ENCODE data around the gene AP3S1.
"Not testable (repeated sequence)": the region's sequence is repeated elsewhere in the genome, so short reads cannot be mapped to it uniquely, and the experiment has no call there.

Gene AP3S1

GRCh38 chr5:115873392-115873791 is 31.7 kb downstream of the AP3S1 start:
- no peak for DNase-seq (ENCODE audit: low read depth)

GRCh38 chr5:115875447-115875846 is 33.7 kb downstream of the AP3S1 start:
- no peak for DNase-seq (ENCODE audit: low read depth)

DNA sequence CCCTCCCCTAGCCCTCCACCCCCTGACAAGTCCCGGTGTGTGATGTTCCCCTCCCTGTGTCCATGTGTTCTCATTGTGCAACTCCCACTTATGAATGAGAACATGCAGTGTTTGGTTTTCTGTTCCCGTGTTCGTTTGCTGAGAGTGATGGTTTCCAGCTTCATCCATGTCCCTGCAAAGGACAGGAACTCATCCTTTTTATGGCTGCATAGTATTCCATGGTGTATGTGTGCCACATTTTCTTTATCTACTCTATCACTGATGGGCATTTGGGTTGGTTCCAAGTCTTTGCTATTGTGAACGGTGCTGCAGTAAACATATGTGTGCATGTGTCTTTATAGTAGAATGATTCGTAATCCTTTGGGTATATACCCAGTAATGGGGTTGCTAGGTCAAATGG is 35.6 kb downstream of the AP3S1 start:
- DNase-seq (ENCODE audit: low read depth) = not testable (repeated sequence)

GRCh38 chr5:115882434-115882833 is 40.7 kb downstream of the AP3S1 start:
- not testable (repeated sequence) for DNase-seq (ENCODE audit: low read depth)

DNA sequence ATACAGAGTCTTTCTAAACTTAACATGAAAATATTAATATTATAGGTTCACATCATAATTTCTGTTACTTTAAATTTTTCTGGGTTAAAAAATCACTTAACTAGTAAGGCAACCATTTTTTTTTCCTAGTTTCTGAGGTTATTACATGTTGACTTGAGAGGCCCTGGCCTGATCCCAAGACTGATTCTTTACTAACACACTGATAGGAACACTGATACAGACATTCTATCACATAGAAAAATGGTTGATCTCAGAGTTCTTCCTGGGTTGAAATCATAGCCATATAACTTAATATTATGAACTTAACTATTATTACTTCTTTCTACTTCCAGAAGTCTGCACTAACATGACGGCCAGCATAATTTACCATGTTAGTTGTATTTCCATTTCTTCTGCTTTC is 43.0 kb downstream of the AP3S1 start:
- no peak for DNase-seq (ENCODE audit: low read depth)

- DNase-seq (ENCODE audit: low read depth) = not testable (repeated sequence)
These were observed 43.5 kb downstream of the AP3S1 start for GRCh38 chr5:115885208-115885607.

DNA sequence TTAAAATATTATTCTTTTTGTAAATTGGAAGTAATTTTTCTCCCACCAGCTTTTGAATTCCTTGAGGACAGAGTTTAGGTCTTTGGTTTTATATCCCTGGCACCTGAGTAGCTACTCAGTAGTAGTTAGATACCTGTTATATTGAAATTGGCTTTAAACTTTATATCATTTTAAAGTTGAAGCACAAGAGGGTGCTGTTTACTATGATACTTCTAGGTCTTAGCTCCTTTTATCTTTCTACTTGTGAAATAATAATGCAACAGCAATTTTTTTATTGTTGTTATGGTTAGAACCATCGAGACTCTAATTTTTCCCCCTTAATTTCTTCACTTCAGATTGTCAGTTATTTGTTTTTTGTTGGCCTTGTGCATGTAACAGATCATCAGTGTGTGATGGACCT is 46.3 kb downstream of the AP3S1 start:
- no peak for DNase-seq (ENCODE audit: low read depth)

- DNase-seq (ENCODE audit: low read depth) = no peak
These were observed 50.3 kb downstream of the AP3S1 start for GRCh38 chr5:115892021-115892420.

DNA sequence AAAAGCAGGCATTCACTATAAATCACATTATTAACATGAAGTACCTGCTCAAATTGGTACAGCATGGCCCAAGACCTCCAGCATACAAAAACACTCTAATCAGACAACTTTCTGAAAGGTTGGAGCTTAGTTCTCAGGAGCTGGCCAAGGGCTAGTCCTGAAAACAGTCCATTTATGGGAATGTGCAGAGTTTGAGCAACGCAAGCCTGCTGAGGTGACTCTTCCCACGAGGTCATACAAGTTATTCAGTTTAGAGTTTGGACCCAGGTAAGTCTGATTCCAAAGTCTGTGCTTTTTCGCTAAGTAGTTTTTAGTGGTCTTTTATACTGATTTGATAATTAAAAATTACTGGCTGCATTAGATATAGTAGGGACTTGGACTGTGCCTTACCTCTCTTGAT is 52.6 kb downstream of the AP3S1 start:
- no peak for DNase-seq (ENCODE audit: low read depth)

DNA sequence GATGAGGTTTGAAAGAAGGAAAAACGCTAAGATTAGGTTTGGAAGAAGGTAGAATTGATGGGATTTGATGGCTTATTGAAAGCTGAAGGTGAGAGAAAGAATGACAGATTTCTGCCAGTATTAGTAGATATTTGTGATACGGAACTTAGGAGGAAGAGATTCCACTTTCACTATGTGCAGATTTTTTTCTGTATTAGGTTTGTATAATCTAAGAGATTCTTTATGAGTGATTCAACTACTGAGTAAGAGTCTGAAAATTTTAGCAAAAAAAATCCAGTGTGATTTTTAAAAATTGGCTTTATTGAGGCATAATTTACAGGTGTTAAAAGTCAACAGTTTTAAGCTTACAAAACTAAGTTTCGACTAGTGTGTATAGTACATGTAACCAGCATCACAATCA is 54.1 kb downstream of the AP3S1 start:
- DNase-seq (ENCODE audit: low read depth) = no peak

DNA sequence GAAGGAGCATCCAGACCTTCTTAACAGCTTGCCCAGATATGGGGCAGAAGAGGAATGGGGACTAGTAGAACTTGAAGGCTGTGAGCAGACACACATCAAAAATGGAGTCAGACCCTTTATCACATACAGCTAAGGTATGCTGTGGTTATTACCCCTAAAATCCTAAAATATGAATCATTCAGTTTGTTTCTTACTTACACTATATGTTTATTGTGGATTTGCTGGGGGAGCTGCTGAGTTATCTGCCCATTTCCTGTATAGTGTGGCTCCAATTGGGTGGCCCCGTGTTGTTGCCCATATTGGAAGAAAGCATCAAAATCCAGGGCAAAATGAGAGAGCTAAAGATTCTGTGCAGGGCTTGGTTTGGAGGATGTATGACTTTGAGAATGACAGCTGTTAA is 56.9 kb downstream of the AP3S1 start:
- DNase-seq (ENCODE audit: low read depth) = no peak

- no peak for DNase-seq (ENCODE audit: low read depth)
These were observed 65.4 kb downstream of the AP3S1 start for GRCh38 chr5:115907177-115907576.

DNA sequence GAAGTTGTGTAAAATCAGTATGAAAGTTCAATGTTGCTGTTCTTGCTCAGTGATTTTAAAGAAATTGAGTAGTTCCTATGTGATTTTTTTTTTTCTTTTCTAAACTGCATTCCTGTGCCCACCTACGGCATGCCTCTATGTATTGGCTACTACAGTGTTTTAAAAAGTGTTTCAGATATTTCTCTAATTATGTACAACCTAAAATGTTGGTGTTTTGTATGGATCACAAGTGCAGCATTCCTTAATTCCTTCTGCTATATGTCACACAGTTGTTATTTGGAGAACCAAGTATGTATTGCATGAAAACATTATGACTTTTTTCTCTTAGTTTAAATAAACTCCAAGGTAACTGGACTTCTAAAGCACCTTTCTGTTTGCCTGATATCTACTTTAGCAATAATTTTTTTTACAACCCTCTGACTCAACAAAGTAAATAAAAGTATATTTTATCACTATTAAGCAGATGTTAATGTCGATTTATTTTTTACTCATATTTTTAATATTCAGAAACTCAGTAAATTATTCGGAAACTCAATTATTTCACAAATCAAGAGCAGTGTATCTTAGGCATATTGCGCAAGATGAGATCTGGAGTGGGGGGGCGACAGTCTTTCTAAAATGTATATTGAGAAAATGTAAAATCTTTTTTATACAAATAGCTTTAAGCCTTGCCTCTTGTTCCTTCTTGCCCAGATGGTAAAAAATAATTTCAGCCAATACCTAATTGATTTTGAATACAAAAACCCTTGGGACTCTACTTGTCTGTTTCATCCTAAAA is 72.1 kb downstream of the AP3S1 start:
- DNase-seq (ENCODE audit: low read depth) = not testable (repeated sequence)

DNA sequence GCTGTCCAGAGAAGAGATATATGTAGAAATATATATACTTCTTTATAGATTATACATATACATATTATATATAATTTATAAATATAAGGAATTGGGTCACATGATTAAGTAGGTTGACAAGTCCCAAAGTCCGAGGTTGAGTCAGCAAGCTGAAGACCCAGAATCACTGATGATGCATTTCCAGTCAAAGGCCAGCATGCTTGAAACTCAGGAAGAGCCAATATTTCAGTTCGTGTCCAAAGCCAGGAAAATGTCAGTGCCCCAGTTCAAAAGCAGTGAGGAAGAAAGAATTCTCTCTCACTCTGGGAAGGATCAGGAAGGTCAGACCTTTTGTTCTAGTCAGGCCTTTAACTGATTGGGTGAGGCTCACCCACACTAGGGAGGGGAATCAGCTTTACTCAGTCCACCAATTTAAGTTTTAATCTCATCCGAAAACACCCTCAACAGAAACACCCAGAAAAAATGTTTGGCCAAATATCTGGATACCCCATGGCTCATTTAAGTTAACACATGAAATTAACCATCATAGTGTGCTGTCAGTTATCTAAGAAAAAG is 78.5 kb downstream of the AP3S1 start:
- no peak for DNase-seq (ENCODE audit: low read depth)

GRCh38 chr5:115928578-115929407 is 87.1 kb downstream of the AP3S1 start:
- DNase-seq (ENCODE audit: low read depth) = not testable (repeated sequence)

DNA sequence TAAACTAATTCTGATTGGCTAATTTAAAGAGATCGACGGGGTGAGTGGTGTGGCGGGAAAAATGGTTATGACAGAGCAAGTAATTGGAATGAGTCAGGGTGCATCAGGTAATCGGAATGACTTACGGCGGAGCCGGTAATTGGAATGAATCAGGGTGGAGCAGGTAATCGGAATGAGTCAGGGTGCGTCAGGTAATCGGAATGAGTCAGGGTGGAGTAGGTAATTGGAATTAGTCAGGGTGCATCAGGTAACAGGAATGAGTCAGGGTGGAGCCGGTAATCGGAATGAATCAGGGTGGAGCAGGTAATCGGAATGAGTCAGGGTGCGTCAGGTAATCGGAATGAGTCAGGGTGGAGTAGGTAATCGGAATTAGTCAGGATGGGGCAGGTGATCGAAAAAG is 88.4 kb downstream of the AP3S1 start:
- not testable (repeated sequence) for DNase-seq (ENCODE audit: low read depth)

- DNase-seq (ENCODE audit: low read depth) = no peak
These were observed 89.0 kb downstream of the AP3S1 start for GRCh38 chr5:115930630-115931337.

GRCh38 chr5:115932991-115933390 is 91.3 kb downstream of the AP3S1 start:
- no peak for DNase-seq (ENCODE audit: low read depth)

DNA sequence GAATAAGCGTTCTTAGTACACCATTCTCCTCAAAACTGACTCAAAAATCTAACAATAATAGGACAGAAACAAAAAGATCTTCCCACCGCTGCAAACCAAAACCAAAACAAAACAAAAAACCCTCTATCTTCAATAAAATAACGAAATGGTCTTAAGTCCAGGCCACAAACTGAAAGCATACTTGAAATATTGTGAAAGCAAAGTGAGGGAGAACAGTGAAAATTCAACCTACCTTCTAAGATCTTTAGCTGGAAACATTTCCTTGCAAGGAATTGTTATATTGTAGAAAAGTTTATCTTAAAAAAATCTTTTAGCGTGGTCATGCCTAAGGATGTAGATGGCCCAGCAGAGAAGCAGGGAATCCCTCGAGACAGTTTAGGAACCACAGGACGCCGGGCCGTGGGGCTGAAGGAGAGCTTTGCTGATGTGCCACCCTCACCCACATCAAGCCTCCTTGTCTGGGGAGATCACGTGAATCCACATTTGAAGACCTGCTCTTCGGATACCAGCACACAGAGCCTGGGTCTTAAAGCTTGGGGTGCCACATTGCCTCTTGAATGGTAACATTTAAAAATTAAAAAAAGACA is 92.7 kb downstream of the AP3S1 start:
- DNase-seq (ENCODE audit: low read depth) = no peak

- DNase-seq (ENCODE audit: low read depth) = no peak
These were observed 94.3 kb downstream of the AP3S1 start for GRCh38 chr5:115936031-115936430.

- no peak for DNase-seq (ENCODE audit: low read depth)
These were observed 97.3 kb downstream of the AP3S1 start for GRCh38 chr5:115939059-115939458.
